ENCODE data around the gene NUCB2.
A peak's percentile ranks its signal among the peaks of the same experiment; 100 is the strongest.
"Not testable (repeated sequence)": the region's sequence is repeated elsewhere in the genome, so short reads cannot be mapped to it uniquely, and the experiment has no call there.

Gene NUCB2

GRCh38 chr11:17276236-17277023, at the start of gene NUCB2:
Gene NUCB2, plus strand, starts transcription at chr11:17276739. Its CDS starts 18,585 bp downstream, at chr11:17295324.
- DNase-seq: peak; percentile 94

- DNase-seq: not testable (repeated sequence)
Measured at GRCh38 chr11:17228186-17228925, 48.2 kb upstream of the NUCB2 start.

- DNase-seq: no peak
Measured at GRCh38 chr11:17229481-17230152, 46.9 kb upstream of the NUCB2 start.

GRCh38 chr11:17230867-17231851, 45.4 kb upstream of the NUCB2 start:
- DNase-seq: no peak

- no peak for DNase-seq
Measured at GRCh38 chr11:17233101-17233500, 43.4 kb upstream of the NUCB2 start.

- DNase-seq: no peak
Measured at GRCh38 chr11:17238377-17238776, 38.2 kb upstream of the NUCB2 start.

- not testable (repeated sequence) for DNase-seq
Measured at GRCh38 chr11:17239927-17240326, 36.6 kb upstream of the NUCB2 start.

GRCh38 chr11:17240780-17241179, 35.8 kb upstream of the NUCB2 start:
- no peak for DNase-seq

GRCh38 chr11:17242954-17243353, 33.6 kb upstream of the NUCB2 start:
- not testable (repeated sequence) for DNase-seq

- no peak for DNase-seq
Measured at GRCh38 chr11:17244046-17244445, 32.5 kb upstream of the NUCB2 start.

- no peak for DNase-seq
Measured at GRCh38 chr11:17250561-17251350, 25.8 kb upstream of the NUCB2 start.

- no peak for DNase-seq
Measured at GRCh38 chr11:17252704-17253103, 23.8 kb upstream of the NUCB2 start.

GRCh38 chr11:17256512-17256911, 20.0 kb upstream of the NUCB2 start:
- DNase-seq: peak; percentile 95

GRCh38 chr11:17257196-17257595, 19.3 kb upstream of the NUCB2 start:
- DNase-seq: no peak

- no peak for DNase-seq
Measured at GRCh38 chr11:17258670-17259069, 17.9 kb upstream of the NUCB2 start.

GRCh38 chr11:17259519-17259918, 17.0 kb upstream of the NUCB2 start:
- DNase-seq: no peak

GRCh38 chr11:17260020-17260419, 16.5 kb upstream of the NUCB2 start:
- DNase-seq: no peak

- no peak for DNase-seq
Measured at GRCh38 chr11:17263769-17264168, 12.8 kb upstream of the NUCB2 start.

- DNase-seq: no peak
Measured at GRCh38 chr11:17266781-17267180, 9.8 kb upstream of the NUCB2 start.

GRCh38 chr11:17267576-17267975, 9.0 kb upstream of the NUCB2 start:
- DNase-seq: peak; percentile 59

- not testable (repeated sequence) for DNase-seq
Measured at GRCh38 chr11:17268500-17268899, 8.0 kb upstream of the NUCB2 start.

- no peak for DNase-seq
Measured at GRCh38 chr11:17268902-17269301, 7.6 kb upstream of the NUCB2 start.

Measured in amniotic stem cell (primary cell).